ENCODE measurements around the gene GOLGB1.

DNA sequence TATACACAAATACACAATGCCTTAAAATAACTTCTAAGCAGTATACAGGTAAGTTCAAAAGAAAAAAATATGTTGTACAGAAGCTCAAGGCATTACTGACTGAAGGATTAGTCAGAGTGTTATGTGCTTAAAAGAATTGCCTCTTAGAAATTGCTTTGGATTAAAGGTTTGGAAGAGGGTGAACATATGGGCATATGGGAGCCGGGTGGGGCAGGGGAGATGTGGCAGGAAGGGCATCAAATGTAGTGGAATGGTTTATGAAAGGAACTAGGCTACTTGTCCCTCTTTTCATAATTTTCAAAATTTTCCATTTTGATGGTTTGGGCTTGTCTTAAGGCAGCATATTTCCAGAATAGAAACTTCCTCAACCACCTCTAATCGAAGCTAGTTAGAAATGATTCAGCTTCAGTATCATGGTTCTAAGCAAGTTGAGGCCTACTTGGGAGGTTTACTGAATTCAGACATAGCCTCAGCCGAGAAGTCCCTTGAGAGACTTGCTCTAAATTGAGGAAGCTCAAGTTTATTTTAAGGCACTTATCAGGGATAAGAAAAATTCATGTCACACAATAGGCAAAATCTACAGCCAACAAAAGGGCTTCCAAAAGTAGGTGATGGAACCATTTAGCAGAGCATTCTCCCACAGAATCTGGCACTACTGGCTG is 10.1 kb upstream of the GOLGB1 start:
- TF ChIP-seq, protein P1, sequence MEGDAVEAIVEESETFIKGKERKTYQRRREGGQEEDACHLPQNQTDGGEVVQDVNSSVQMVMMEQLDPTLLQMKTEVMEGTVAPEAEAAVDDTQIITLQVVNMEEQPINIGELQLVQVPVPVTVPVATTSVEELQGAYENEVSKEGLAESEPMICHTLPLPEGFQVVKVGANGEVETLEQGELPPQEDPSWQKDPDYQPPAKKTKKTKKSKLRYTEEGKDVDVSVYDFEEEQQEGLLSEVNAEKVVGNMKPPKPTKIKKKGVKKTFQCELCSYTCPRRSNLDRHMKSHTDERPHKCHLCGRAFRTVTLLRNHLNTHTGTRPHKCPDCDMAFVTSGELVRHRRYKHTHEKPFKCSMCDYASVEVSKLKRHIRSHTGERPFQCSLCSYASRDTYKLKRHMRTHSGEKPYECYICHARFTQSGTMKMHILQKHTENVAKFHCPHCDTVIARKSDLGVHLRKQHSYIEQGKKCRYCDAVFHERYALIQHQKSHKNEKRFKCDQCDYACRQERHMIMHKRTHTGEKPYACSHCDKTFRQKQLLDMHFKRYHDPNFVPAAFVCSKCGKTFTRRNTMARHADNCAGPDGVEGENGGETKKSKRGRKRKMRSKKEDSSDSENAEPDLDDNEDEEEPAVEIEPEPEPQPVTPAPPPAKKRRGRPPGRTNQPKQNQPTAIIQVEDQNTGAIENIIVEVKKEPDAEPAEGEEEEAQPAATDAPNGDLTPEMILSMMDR (IDR thresholded peaks at IDR 0.05) = no peak
- TF ChIP-seq POLR2A (IDR thresholded peaks at IDR 0.05) = no peak
- no peak for TF ChIP-seq EP300 (IDR thresholded peaks at IDR 0.05)
